NCI-H1092 treated with DMSO at 0.1 percent for 48 hours (cell line): Measurements from ENCODE around the gene C16orf95.
"Not testable (repeated sequence)": the region's sequence is repeated elsewhere in the genome, so short reads cannot be mapped to it uniquely, and the experiment has no call there.

ENCODE experiments used
- DNase-seq: peaks from one replicate; lab custom pipeline; 2025; lab: John Stamatoyannopoulos, UW

Gene C16orf95

GRCh38 chr16:87346517-87347060 is 29.4 kb upstream of the C16orf95 start:
- no peak for DNase-seq

- no peak for DNase-seq
These were observed 28.7 kb upstream of the C16orf95 start for GRCh38 chr16:87345726-87346424.

- DNase-seq: no peak
These were observed 27.9 kb upstream of the C16orf95 start for GRCh38 chr16:87344931-87345631.

- no peak for DNase-seq
These were observed 27.2 kb upstream of the C16orf95 start for GRCh38 chr16:87344165-87344930.

GRCh38 chr16:87343753-87344050 is 26.5 kb upstream of the C16orf95 start:
- DNase-seq: no peak

GRCh38 chr16:87342978-87343752 is 26.0 kb upstream of the C16orf95 start:
- DNase-seq: no peak

- DNase-seq: no peak
These were observed 25.3 kb upstream of the C16orf95 start for GRCh38 chr16:87342504-87342903.

- no peak for DNase-seq
These were observed 23.0 kb upstream of the C16orf95 start for GRCh38 chr16:87340198-87340597.

GRCh38 chr16:87339724-87340105 is 22.5 kb upstream of the C16orf95 start:
- DNase-seq: not testable (repeated sequence)

- DNase-seq: no peak
These were observed 22.0 kb upstream of the C16orf95 start for GRCh38 chr16:87339086-87339723.

- no peak for DNase-seq
These were observed 21.1 kb upstream of the C16orf95 start for GRCh38 chr16:87338155-87338765.

GRCh38 chr16:87337262-87337771 is 20.1 kb upstream of the C16orf95 start:
- no peak for DNase-seq

GRCh38 chr16:87336434-87337240 is 19.4 kb upstream of the C16orf95 start:
- no peak for DNase-seq

- DNase-seq: no peak
These were observed 18.6 kb upstream of the C16orf95 start for GRCh38 chr16:87335625-87336433.

- no peak for DNase-seq
These were observed 17.7 kb upstream of the C16orf95 start for GRCh38 chr16:87334651-87335624.

GRCh38 chr16:87333581-87334331 is 16.6 kb upstream of the C16orf95 start:
- no peak for DNase-seq

GRCh38 chr16:87333101-87333500 is 15.9 kb upstream of the C16orf95 start:
- no peak for DNase-seq
